Caco-2 (cell line): ENCODE results near the gene KIAA1614. TPM values are rescaled to one million over a fixed set of nuclear protein-coding genes. Genes with fewer than 3 reads are reported as not detected.

Experiments used
- BruUV-seq: library from RNA; stranded (reverse); fragments of 400-500 nt; replicated peaks from 2 replicates; lab custom pipeline; 2021; lab: Mats Ljungman, UMichigan
- CTCF ChIA-PET: fragments of 300-600 bp; sonication (Branson Sonifier 250); formaldehyde crosslinking; loops from one replicate; lab custom pipeline; 2022; ENCODE audit warnings: antibody characterized with exemption; lab: Charles Lee
- POLR2A ChIA-PET: fragments of 300-600 bp; sonication (Branson Sonifier 250); formaldehyde crosslinking; loops from one replicate; lab custom pipeline; 2022; ENCODE audit warnings: antibody characterized with exemption; lab: Charles Lee
- DNase-seq, 2 experiments: peaks; one replicate each; pipeline versions ENCODE4 v3.0.0 to v3.0.0-alpha.2; 2020 to 2022
- H3K27me3 ChIP-seq: replicated peaks from 2 replicates; pipeline ENCODE4 v1.6.0; 2011; ENCODE audit warnings: low read length; ENCODE audit not compliant: control insufficient read depth, insufficient read depth
- H3K36me3 ChIP-seq: 2 replicates; pipeline ENCODE4 v1.5.1; 2011; ENCODE audit warnings: low read length; ENCODE audit not compliant: control insufficient read depth, insufficient read depth
- H3K4me1 ChIP-seq: fragments of 250-450 bp; sonication (Bioruptor Pico); 2 replicates; pipeline ENCODE4 v1.5.1; 2020; ENCODE audit warnings: mild to moderate bottlenecking
- H3K4me3 ChIP-seq: 2 replicates; pipeline ENCODE4 v1.5.1; 2011; ENCODE audit warnings: low read depth, mild to moderate bottlenecking, control low read depth, low read length
- H3K9me3 ChIP-seq: fragments of 250-450 bp; sonication (Bioruptor Pico); 2 replicates; pipeline ENCODE4 v1.5.1; 2020; ENCODE audit warnings: mild to moderate bottlenecking, moderate library complexity
- H3K27ac Mint-ChIP-seq: one replicate; pipeline ENCODE4 v1.8.0; 2022; ENCODE audit warnings: mixed read lengths; ENCODE audit not compliant: unreplicated experiment
- H3K27me3 Mint-ChIP-seq: one replicate; pipeline ENCODE4 v1.8.0; 2022; ENCODE audit warnings: mixed read lengths; ENCODE audit not compliant: insufficient read depth, unreplicated experiment
- H3K36me3 Mint-ChIP-seq: one replicate; pipeline ENCODE4 v1.8.0; 2022; ENCODE audit warnings: mild to moderate bottlenecking, mixed read lengths; ENCODE audit not compliant: insufficient read depth, unreplicated experiment
- H3K4me1 Mint-ChIP-seq: one replicate; pipeline ENCODE4 v1.8.0; 2022; ENCODE audit warnings: low read depth, mixed read lengths; ENCODE audit not compliant: unreplicated experiment
- H3K4me3 Mint-ChIP-seq: one replicate; pipeline ENCODE4 v1.8.0; 2022; ENCODE audit warnings: mild to moderate bottlenecking, moderate library complexity, mixed read lengths; ENCODE audit not compliant: unreplicated experiment
- H3K9me3 Mint-ChIP-seq: one replicate; pipeline ENCODE4 v1.8.0; 2022; ENCODE audit warnings: mixed read lengths; ENCODE audit not compliant: unreplicated experiment
- CTCF ChIP-seq, 2 experiments: fragments of 200-600 bp in 1 of 2; IDR thresholded peaks; 1 replicate in 1 of 2; 2 replicates in 1 of 2; pipeline versions ENCODE4 v1.5.1 to v1.8.0; 2011 to 2022; ENCODE audit warnings: antibody characterized with exemption in 1 of 2, control low read depth in 1 of 2, inconsistent platforms in 1 of 2, low read depth in 1 of 2, low read length in 1 of 2, mild to moderate bottlenecking in 1 of 2, moderate library complexity in 1 of 2; ENCODE audit not compliant: insufficient read depth in 1 of 2, severe bottlenecking in 1 of 2, unreplicated experiment in 1 of 2
- intact Hi-C: fragments of 100-400 bp; cut with micrococcal nuclease; formaldehyde crosslinking; loops from one replicate; pipeline ENCODE4 v1.10.0; 2022; ENCODE audit not compliant: unreplicated experiment
- total RNA-seq: library from RNA; stranded (reverse); gene quantifications from 2 replicates; pipeline ENCODE4 v1.2.3, GENCODE V29; 2022

Gene KIAA1614
- total RNA-seq, 1 experiment from 2014 or later, result 0.29 TPM

GRCh38 chr1:180988253-180988752 lies 75.6 kb downstream of the KIAA1614 start:
- peaks cover 58% of the 10 kb centered on the region for H3K36me3 Mint-ChIP-seq

GRCh38 chr1:180994262-180994661 lies 81.6 kb downstream of the KIAA1614 start:
- ChIA-PET POLR2A (no interaction called here), CTCF (no interaction called here)
- TF ChIP-seq CTCF (IDR thresholded peaks at IDR 0.05; ENCODE audit: insufficient read depth in 1 of 2, low read depth in 1 of 2, low read length in 1 of 2, severe bottlenecking in 1 of 2, unreplicated experiment in 1 of 2), result no peak
- Histone ChIP-seq H3K4me1 (no peaks in the 10 kb centered on the region; the same call in 1 of the 2 replicates), H3K9me3 (no peaks in the 10 kb centered on the region), H3K4me3 (no peak overlapping the region), H3K36me3 (peaks cover 2% of the 10 kb centered on the region), H3K27me3 (no peaks in the 10 kb centered on the region)
- intact Hi-C loops, result no loop called here
- H3K27ac Mint-ChIP-seq, result no peak overlapping the region
- H3K4me3 Mint-ChIP-seq, result no peak overlapping the region
- no peaks in the 10 kb centered on the region for H3K27me3 Mint-ChIP-seq
- no TSS peak for BruUV-seq
- no peaks in the 10 kb centered on the region for H3K9me3 Mint-ChIP-seq
- peaks cover 45% of the 10 kb centered on the region for H3K36me3 Mint-ChIP-seq
- DNase-seq, result no peak
- peaks cover 6% of the 10 kb centered on the region for H3K4me1 Mint-ChIP-seq

More at GRCh38 chr1:180988253-180988752, 75.6 kb downstream of the KIAA1614 start:
- intact Hi-C loops, result no loop called here
- no peak for DNase-seq
- no peak overlapping the region for H3K4me3 ChIP-seq
- TF ChIP-seq CTCF (IDR thresholded peaks at IDR 0.05; ENCODE audit: insufficient read depth in 1 of 2, low read depth in 1 of 2, low read length in 1 of 2, severe bottlenecking in 1 of 2, unreplicated experiment in 1 of 2), result no peak
- no peak overlapping the region for H3K27ac Mint-ChIP-seq
- BruUV-seq, result no TSS peak
- ChIA-PET CTCF (no interaction called here), POLR2A (no interaction called here)
- no peak overlapping the region for H3K4me3 Mint-ChIP-seq
- H3K9me3 Mint-ChIP-seq, result no peaks in the 10 kb centered on the region
- no peaks in the 10 kb centered on the region for H3K4me1 Mint-ChIP-seq
- peaks cover 7% of the 10 kb centered on the region for H3K36me3 ChIP-seq
- H3K27me3 Mint-ChIP-seq, result no peaks in the 10 kb centered on the region
- H3K4me1 ChIP-seq, result no peaks in the 10 kb centered on the region; the same call in 1 of the 2 replicates
- H3K27me3 ChIP-seq, result no peaks in the 10 kb centered on the region
- no peaks in the 10 kb centered on the region for H3K9me3 ChIP-seq

- no peak for TF ChIP-seq CTCF (IDR thresholded peaks at IDR 0.05; ENCODE audit: insufficient read depth in 1 of 2, low read depth in 1 of 2, low read length in 1 of 2, severe bottlenecking in 1 of 2, unreplicated experiment in 1 of 2)
- Mint-ChIP-seq H3K36me3 (peaks cover 22% of the 10 kb centered on the region), H3K4me1 (peaks cover 6% of the 10 kb centered on the region), H3K27ac (no peak overlapping the region), H3K9me3 (no peaks in the 10 kb centered on the region), H3K4me3 (no peak overlapping the region), H3K27me3 (no peaks in the 10 kb centered on the region)
- no peaks in the 10 kb centered on the region for H3K36me3 ChIP-seq
- no peak for DNase-seq
- intact Hi-C loops, result no loop called here
- no peaks in the 10 kb centered on the region for H3K27me3 ChIP-seq
- H3K4me1 ChIP-seq, result no peaks in the 10 kb centered on the region
- H3K9me3 ChIP-seq, result no peaks in the 10 kb centered on the region
- no TSS peak for BruUV-seq
- POLR2A ChIA-PET, result no interaction called here
- CTCF ChIA-PET, result no interaction called here
- H3K4me3 ChIP-seq, result no peak overlapping the region
Measured at GRCh38 chr1:180997843-180998504, 85.3 kb downstream of the KIAA1614 start.

Other genes starting within 250 kb of the KIAA1614 start
- 20.5 TPM in 2 replicates for gene STX6, start 110.0 kb downstream of the KIAA1614 start, total RNA-seq
- gene MR1, start 121.1 kb downstream of the KIAA1614 start, total RNA-seq, result 2.4 and 2.5 TPM in 2 replicates
- gene IER5, start 175.8 kb downstream of the KIAA1614 start, total RNA-seq, result 8.6 and 9.4 TPM in 2 replicates